DMS79 treated with DMSO at 0.1 percent for 48 hours (cell line): ENCODE data around the gene TAS2R39.
A peak's percentile ranks its signal among the peaks of the same experiment; 100 is the strongest.
"Not testable (repeated sequence)": the region's sequence is repeated elsewhere in the genome, so short reads cannot be mapped to it uniquely, and the experiment has no call there.

Experiments
- DNase-seq: peaks from one replicate; lab custom pipeline; 2025; lab: John Stamatoyannopoulos, UW

The TAS2R39 gene

GRCh38 chr7:143183024-143183423 lies at the start of gene TAS2R39:
Gene TAS2R39 (plus strand): TSS chr7:143183419. CDS start chr7:143183419, 0 bp downstream.
- DNase-seq, result no peak

- no peak for DNase-seq
These were observed 36.1 kb upstream of the TAS2R39 start for GRCh38 chr7:143147070-143147469.

GRCh38 chr7:143148050-143148449 lies 35.2 kb upstream of the TAS2R39 start:
- no peak for DNase-seq

GRCh38 chr7:143148651-143149050 lies 34.6 kb upstream of the TAS2R39 start:
- no peak for DNase-seq

GRCh38 chr7:143150696-143151095 lies 32.5 kb upstream of the TAS2R39 start:
- not testable (repeated sequence) for DNase-seq

GRCh38 chr7:143158617-143159016 lies 24.6 kb upstream of the TAS2R39 start:
- DNase-seq, result not testable (repeated sequence)

- DNase-seq, result peak; percentile 30
These were observed 11.5 kb upstream of the TAS2R39 start for GRCh38 chr7:143171697-143172096.

- peak; percentile 77 for DNase-seq
These were observed 10.9 kb upstream of the TAS2R39 start for GRCh38 chr7:143172354-143172753.

GRCh38 chr7:143176128-143176527 lies 7.1 kb upstream of the TAS2R39 start:
- DNase-seq, result no peak

- no peak for DNase-seq
These were observed 5.7 kb upstream of the TAS2R39 start for GRCh38 chr7:143177374-143178119.

- not testable (repeated sequence) for DNase-seq
These were observed 2.4 kb upstream of the TAS2R39 start for GRCh38 chr7:143180771-143181170.

- no peak for DNase-seq
These were observed 1.9 kb upstream of the TAS2R39 start for GRCh38 chr7:143181349-143181748.

- DNase-seq, result no peak
These were observed 2.3 kb downstream of the TAS2R39 start for GRCh38 chr7:143185551-143185950.

- DNase-seq, result no peak
These were observed 5.8 kb downstream of the TAS2R39 start for GRCh38 chr7:143188994-143189393.

- DNase-seq, result no peak
These were observed 10.7 kb downstream of the TAS2R39 start for GRCh38 chr7:143193880-143194279.

- no peak for DNase-seq
These were observed 15.8 kb downstream of the TAS2R39 start for GRCh38 chr7:143199040-143199439.

- DNase-seq, result no peak
These were observed 18.9 kb downstream of the TAS2R39 start for GRCh38 chr7:143202161-143202560.

GRCh38 chr7:143203386-143203785 lies 20.2 kb downstream of the TAS2R39 start:
- no peak for DNase-seq

- no peak for DNase-seq
These were observed 22.5 kb downstream of the TAS2R39 start for GRCh38 chr7:143205560-143206293.

GRCh38 chr7:143210541-143210940 lies 27.3 kb downstream of the TAS2R39 start:
- DNase-seq, result no peak

GRCh38 chr7:143213478-143213877 lies 30.3 kb downstream of the TAS2R39 start:
- not testable (repeated sequence) for DNase-seq

- DNase-seq, result peak; percentile 81
These were observed 31.8 kb downstream of the TAS2R39 start for GRCh38 chr7:143214789-143215679.
